ENCODE measurements around the gene LRRTM2. TPM values are rescaled to one million over a fixed set of nuclear protein-coding genes. Genes with fewer than 3 reads are reported as not detected.

The LRRTM2 gene
- total RNA-seq, 4 donors from 2014 or later, result 0.20 to 1.2 (median 0.86) TPM

- H3K4me1 ChIP-seq, result peaks cover 26 to 30% of the 10 kb centered on the region in 2 donors
- H3K27ac ChIP-seq, result no peak overlapping the region
- no peaks in the 10 kb centered on the region for H3K27me3 ChIP-seq
- no peak for DNase-seq
- intact Hi-C loops (cut with DNase I), result no loop called here
- H3K4me3 ChIP-seq (replicated peaks in 1 of 3), result no peak overlapping the region
- no peaks in the 10 kb centered on the region for H3K36me3 ChIP-seq
- 37 to 43% methylated on average over 3 of the region's 3 CpGs for WGBS, 2 donors
- H3K9me3 ChIP-seq, result no peaks in the 10 kb centered on the region
- TF ChIP-seq CTCF (IDR thresholded peaks at IDR 0.05), result no peak
- no peak for TF ChIP-seq POLR2A (IDR thresholded peaks at IDR 0.05)
Observed at GRCh38 chr5:138833726-138834480, 41.2 kb downstream of the LRRTM2 start.

GRCh38 chr5:138833080-138833479, 42.1 kb downstream of the LRRTM2 start:
- DNase-seq, result no peak
- intact Hi-C loops (cut with DNase I), result no loop called here
- Histone ChIP-seq H3K27me3 (no peaks in the 10 kb centered on the region), H3K4me3 (replicated peaks in 1 of 3) (no peak overlapping the region), H3K36me3 (peaks cover 4 to 7% of the 10 kb centered on the region in 2 donors), H3K9me3 (no peaks in the 10 kb centered on the region), H3K27ac (no peak overlapping the region), H3K4me1 (peaks cover 26 to 30% of the 10 kb centered on the region in 2 donors)
- TF ChIP-seq CTCF (IDR thresholded peaks at IDR 0.05) (no peak), POLR2A (IDR thresholded peaks at IDR 0.05) (no peak)
- WGBS, 2 donors, result 85 to 86% methylated on average over 2 of the region's 2 CpGs

GRCh38 chr5:138832218-138832617, 42.9 kb downstream of the LRRTM2 start:
- no peaks in the 10 kb centered on the region for H3K9me3 ChIP-seq
- no peak overlapping the region for H3K27ac ChIP-seq
- peaks cover 4 to 15% of the 10 kb centered on the region in 2 donors for H3K36me3 ChIP-seq
- intact Hi-C loops (cut with DNase I), result no loop called here
- WGBS, 2 donors, result 75 to 91% methylated on average over 2 of the region's 2 CpGs
- no peak for DNase-seq
- H3K4me1 ChIP-seq, result peaks cover 26 to 30% of the 10 kb centered on the region in 2 donors
- H3K4me3 ChIP-seq (replicated peaks in 1 of 3), result no peak overlapping the region
- TF ChIP-seq CTCF (IDR thresholded peaks at IDR 0.05) (no peak), POLR2A (IDR thresholded peaks at IDR 0.05) (no peak)
- H3K27me3 ChIP-seq, result no peaks in the 10 kb centered on the region

- no peaks in the 10 kb centered on the region for H3K27me3 ChIP-seq
- H3K27ac ChIP-seq, result no peak overlapping the region
- H3K9me3 ChIP-seq, result no peaks in the 10 kb centered on the region
- no peak for DNase-seq
- H3K36me3 ChIP-seq, result peaks cover 4 to 15% of the 10 kb centered on the region in 2 donors
- intact Hi-C loops (cut with DNase I), result no loop called here
- H3K4me3 ChIP-seq (replicated peaks in 1 of 3), result no peak overlapping the region
- H3K4me1 ChIP-seq, result peaks cover 26 to 30% of the 10 kb centered on the region in 2 donors
- no peak for TF ChIP-seq CTCF (IDR thresholded peaks at IDR 0.05)
Observed at GRCh38 chr5:138831703-138832102, 43.4 kb downstream of the LRRTM2 start.

GRCh38 chr5:138829341-138829740, 45.8 kb downstream of the LRRTM2 start:
- DNase-seq, result no peak
- 93 to 96% methylated on average over 3 of the region's 3 CpGs for WGBS, 2 donors

More at GRCh38 chr5:138829341-138829740, 45.8 kb downstream of the LRRTM2 start:
- Histone ChIP-seq H3K27ac (no peak overlapping the region), H3K4me1 (peaks cover 21 to 22% of the 10 kb centered on the region in 2 donors), H3K4me3 (replicated peaks in 1 of 3) (no peak overlapping the region), H3K36me3 (peaks cover 14 to 15% of the 10 kb centered on the region in 2 donors), H3K27me3 (no peaks in the 10 kb centered on the region), H3K9me3 (no peaks in the 10 kb centered on the region)
- intact Hi-C loops (cut with DNase I), result no loop called here
- TF ChIP-seq CTCF (IDR thresholded peaks at IDR 0.05) (no peak), POLR2A (IDR thresholded peaks at IDR 0.05) (no peak)
